Endothelial cell of umbilical vein (primary cell): ENCODE results near the gene FARP1. TPM values are rescaled to one million over a fixed set of nuclear protein-coding genes. Genes with fewer than 3 reads are reported as not detected.

Experiments used
- BruUV-seq: library from RNA; stranded (reverse); fragments of 400-500 nt; replicated peaks from 2 replicates; lab custom pipeline; 2021; lab: Mats Ljungman, UMichigan
- CTCF ChIA-PET: fragments of 300-600, 350-600 bp; sonication (Branson Sonifier 250); formaldehyde crosslinking; loops from one replicate; lab custom pipeline; 2021; ENCODE audit warnings: antibody characterized with exemption, inconsistent platforms; lab: Charles Lee
- POLR2A ChIA-PET: fragments of 300-600, 350-600 bp; sonication (Branson Sonifier 250); formaldehyde crosslinking; loops from one replicate; lab custom pipeline; 2021; ENCODE audit warnings: antibody characterized with exemption, inconsistent platforms; lab: Charles Lee
- DNase-seq: peaks from one replicate; pipeline ENCODE4 v3.0.0-alpha.2; 2011; ENCODE audit warnings: low read depth, low spot score
- FAIRE-seq: peaks from 2 replicates; lab custom pipeline; 2011; peaks lifted over from hg19 to GRCh38; lab: Jason Lieb, UNC
- H2AFZ ChIP-seq: 2 replicates; pipeline ENCODE4 v1.6.0; 2012; ENCODE audit warnings: low read depth, low read length, control low read depth, inconsistent platforms
- H3K27ac ChIP-seq: 2 replicates; pipeline ENCODE4 v1.5.1; 2011; ENCODE audit warnings: low read depth, mild to moderate bottlenecking, control low read depth, low read length, moderate library complexity; ENCODE audit not compliant: insufficient read depth
- H3K27me3 ChIP-seq, 2 experiments: 2 replicates each; pipeline versions ENCODE4 v1.6.0 to v1.6.1; 2011; ENCODE audit warnings: low read length in 2 of 2, mixed read lengths in 1 of 2; ENCODE audit not compliant: control insufficient read depth in 2 of 2, insufficient read depth in 2 of 2
- H3K36me3 ChIP-seq, 2 experiments: 2 replicates in 1 of 2; 3 replicates in 1 of 2; pipeline ENCODE4 v1.5.1; 2011; ENCODE audit warnings: low read length in 2 of 2, mild to moderate bottlenecking in 1 of 2, moderate library complexity in 1 of 2; ENCODE audit not compliant: control insufficient read depth in 2 of 2, insufficient read depth in 2 of 2; ENCODE audit errors: extremely low read depth in 1 of 2
- H3K4me1 ChIP-seq: 3 replicates; pipeline ENCODE4 v1.5.1; 2011; ENCODE audit warnings: mild to moderate bottlenecking, low read length; ENCODE audit not compliant: control insufficient read depth, insufficient read depth; ENCODE audit errors: extremely low read depth
- H3K4me2 ChIP-seq: 2 replicates; pipeline ENCODE4 v1.6.1; 2011; ENCODE audit warnings: low read length, control low read depth, mixed read lengths; ENCODE audit not compliant: insufficient read depth
- H3K4me3 ChIP-seq, 3 experiments: fragments of 200-600 bp in 1 of 3; sonication (generic), shearing (Covaris generic) in 1 of 3; replicated peaks in 1 of 3; 2 replicates each; pipeline ENCODE4 v1.5.1; 2011 to 2016; ENCODE audit warnings: control low read depth in 3 of 3, low read length in 3 of 3, mild to moderate bottlenecking in 2 of 3, inconsistent platforms in 1 of 3, low read depth in 1 of 3, moderate library complexity in 1 of 3; ENCODE audit not compliant: insufficient read depth in 1 of 3
- H3K79me2 ChIP-seq: 2 replicates; pipeline ENCODE4 v1.6.0; 2012; ENCODE audit warnings: low read length, inconsistent platforms; ENCODE audit not compliant: control insufficient read depth, insufficient read depth
- H3K9ac ChIP-seq: replicated peaks from 2 replicates; pipeline ENCODE3; 2011; ENCODE audit warnings: low read length, control low read depth; ENCODE audit not compliant: insufficient read depth; ENCODE audit errors: extremely low read depth
- H3K9me1 ChIP-seq: replicated peaks from 3 replicates; pipeline ENCODE4 v1.6.0; 2011; ENCODE audit warnings: mild to moderate bottlenecking, low read length; ENCODE audit not compliant: control insufficient read depth, insufficient read depth; ENCODE audit errors: extremely low read depth
- H3K9me3 ChIP-seq: replicated peaks from 2 replicates; pipeline ENCODE4 v1.5.1; 2012; ENCODE audit warnings: low read length, inconsistent platforms; ENCODE audit not compliant: control insufficient read depth, insufficient read depth
- H4K20me1 ChIP-seq: replicated peaks from 2 replicates; pipeline ENCODE3; 2011; ENCODE audit warnings: mild to moderate bottlenecking, low read length; ENCODE audit not compliant: control insufficient read depth, insufficient read depth; ENCODE audit errors: extremely low read depth
- CTCF ChIP-seq, 2 donors: IDR thresholded peaks; 1 replicate in 1 of 2; 2 replicates in 1 of 2; pipeline ENCODE4 v1.5.1; 2011; ENCODE audit warnings: low read length in 2 of 2, mild to moderate bottlenecking in 2 of 2, moderate library complexity in 2 of 2, control low read depth in 1 of 2, inconsistent platforms in 1 of 2, low read depth in 1 of 2; ENCODE audit not compliant: insufficient read depth in 1 of 2; ENCODE audit errors: extremely low read depth in 1 of 2
- EZH2 ChIP-seq: IDR thresholded peaks from 2 replicates; pipeline ENCODE4 v1.6.1; 2012; ENCODE audit warnings: borderline replicate concordance, low read depth, mild to moderate bottlenecking, moderate library complexity, low read length, inconsistent platforms; ENCODE audit not compliant: severe bottlenecking
- FOS ChIP-seq: IDR thresholded peaks from 2 replicates; pipeline ENCODE4 v1.6.1; 2011; ENCODE audit warnings: mild to moderate bottlenecking, low read length, moderate library complexity, borderline replicate concordance; ENCODE audit not compliant: insufficient read depth
- GATA2 ChIP-seq: IDR thresholded peaks from 2 replicates; pipeline ENCODE4 v1.7.0; 2011; ENCODE audit warnings: low read depth, mild to moderate bottlenecking, moderate library complexity, mixed read lengths, low read length; ENCODE audit not compliant: insufficient read length, insufficient read depth
- JUN ChIP-seq: IDR thresholded peaks from 2 replicates; pipeline ENCODE4 v1.6.1; 2011; ENCODE audit warnings: borderline replicate concordance, low read depth; ENCODE audit not compliant: insufficient read length, insufficient read depth
- MAX ChIP-seq: IDR thresholded peaks from 2 replicates; pipeline ENCODE4 v1.6.1; 2011; ENCODE audit not compliant: insufficient read depth, insufficient read length
- MYC ChIP-seq: IDR thresholded peaks from one replicate; pipeline ENCODE4 v1.6.1; 2011; ENCODE audit warnings: mild to moderate bottlenecking, low read depth, low read length
- POLR2A ChIP-seq: IDR thresholded peaks from 2 replicates; pipeline ENCODE4 v1.6.1; 2012; ENCODE audit warnings: low read depth, mild to moderate bottlenecking, control low read depth, low read length
- POLR2AphosphoS5 ChIP-seq: IDR thresholded peaks from 2 replicates; pipeline ENCODE4 v1.6.1; 2012; ENCODE audit warnings: low read depth, mild to moderate bottlenecking, control low read depth, low read length, moderate library complexity; ENCODE audit not compliant: insufficient read depth
- dilution Hi-C: fragments of 300-500 bp; cut with MboI; formaldehyde crosslinking; loops from one replicate; pipeline ENCODE4 v1.15.0; 2019; ENCODE audit warnings: low sequenced_read_pairs; ENCODE audit not compliant: extremely low pct_ligation_motif_present
- intact Hi-C: fragments of 100-400 bp; cut with micrococcal nuclease; formaldehyde crosslinking; loops from one replicate; pipeline ENCODE4 v1.10.0; 2022
- polyA plus RNA-seq, 4 experiments: library from polyadenylated mRNA; depleted of rRNA in 3 of 4; stranded (reverse) in 3 of 4; unstranded in 1 of 4; fragments of >200 nt; gene quantifications; 2 replicates each; pipeline versions ENCODE4 v1.2.1 to v1.2.3, GENCODE V29; 2011 to 2012; ENCODE audit warnings: missing spikeins in 1 of 4
- total RNA-seq: library from RNA; stranded (reverse); gene quantifications from 2 replicates; pipeline ENCODE4 v1.2.3, GENCODE V29; 2021

Gene FARP1
- total and polyA plus RNA-seq, 2 donors (not counting 3 experiments of a cell fraction or from before 2014, with no cell fraction given) = 19.0 to 77.7 TPM

DNA sequence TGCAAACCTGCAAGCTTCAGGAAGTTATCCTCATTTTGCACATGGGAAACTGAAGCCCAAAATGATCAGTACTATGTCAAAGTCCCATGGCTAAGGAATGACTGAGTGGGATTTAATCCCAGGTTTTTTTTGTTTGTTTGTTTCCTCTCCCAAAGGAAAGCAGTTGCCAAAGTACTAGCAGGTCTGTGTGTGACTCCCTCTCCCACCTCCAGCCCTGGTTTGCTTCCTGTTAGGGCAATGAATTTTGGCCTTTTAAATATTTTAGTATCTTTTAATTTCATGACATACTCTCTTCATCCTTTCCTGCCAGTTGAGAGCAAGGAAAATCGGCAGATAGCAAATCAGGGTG is 168.3 kb downstream of the FARP1 start:
- H3K27me3 ChIP-seq = no peaks in the 10 kb centered on the region
- no peak for DNase-seq
- no peak overlapping the region for H3K4me3 ChIP-seq
- CTCF ChIA-PET = no interaction called here
- no TSS peak for BruUV-seq
- H3K4me1 ChIP-seq = peaks cover 8% of the 10 kb centered on the region
- TF ChIP-seq EZH2 = no peak
- H4K20me1 ChIP-seq = no peaks in the 10 kb centered on the region
- no peaks in the 10 kb centered on the region for H3K9me3 ChIP-seq
- no peaks in the 10 kb centered on the region for H3K36me3 ChIP-seq
- intact Hi-C loops (no loop called here), dilution Hi-C loops (no loop called here)
- no peak overlapping the region for H3K9ac ChIP-seq
- no peaks in the 10 kb centered on the region for H3K79me2 ChIP-seq
- H3K9me1 ChIP-seq = no peaks in the 10 kb centered on the region
- H3K4me2 ChIP-seq = no peak overlapping the region
- no peak for FAIRE-seq
- H2AFZ ChIP-seq = no peak overlapping the region
- H3K27ac ChIP-seq = no peak overlapping the region
- POLR2A ChIA-PET = no interaction called here

DNA sequence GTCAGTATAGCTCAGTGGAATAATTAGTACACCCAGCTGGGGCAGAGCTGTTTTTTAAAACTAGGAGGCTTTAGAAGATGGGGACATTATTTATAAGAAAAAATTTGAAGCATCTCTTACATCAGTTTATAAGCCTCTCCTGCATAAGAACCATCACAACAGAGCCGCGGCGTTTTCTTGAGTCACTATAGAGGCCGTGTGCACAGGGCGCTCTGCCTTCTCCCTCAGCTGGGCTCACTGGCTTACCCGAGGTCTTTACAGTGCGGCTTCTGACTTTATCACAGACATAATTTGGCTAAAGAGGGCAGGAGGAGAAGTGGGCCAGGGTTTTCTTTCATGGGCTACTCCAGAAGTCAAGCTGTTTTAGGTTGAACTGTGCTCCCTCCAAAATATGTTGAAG is 169.7 kb downstream of the FARP1 start:
- H3K27ac ChIP-seq = no peak overlapping the region
- H3K4me2 ChIP-seq = no peak overlapping the region
- H3K36me3 ChIP-seq = no peaks in the 10 kb centered on the region
- H3K4me3 ChIP-seq = no peak overlapping the region
- H3K4me1 ChIP-seq = peaks cover 2% of the 10 kb centered on the region
- H3K9me1 ChIP-seq = no peaks in the 10 kb centered on the region
- H4K20me1 ChIP-seq = no peaks in the 10 kb centered on the region
- no peak overlapping the region for H2AFZ ChIP-seq
- dilution Hi-C loops (no loop called here), intact Hi-C loops (no loop called here)
- BruUV-seq = no TSS peak
- DNase-seq (no peak), FAIRE-seq (no peak)
- H3K9me3 ChIP-seq = no peaks in the 10 kb centered on the region
- TF ChIP-seq JUN (no peak), POLR2AphosphoS5 (no peak), POLR2A (no peak), GATA2 (no peak), FOS (no peak), MYC (no peak), CTCF (IDR thresholded peaks at IDR 0.05; ENCODE audit: extremely low read depth in 1 of 2, insufficient read depth in 1 of 2, low read depth in 1 of 2, low read length in 2 of 2) (no peak), EZH2 (no peak), MAX (no peak)
- H3K27me3 ChIP-seq = no peaks in the 10 kb centered on the region
- H3K9ac ChIP-seq = no peak overlapping the region
- no peaks in the 10 kb centered on the region for H3K79me2 ChIP-seq
- CTCF ChIA-PET = interaction anchor here (0.6 kb wide), 2 partner anchors 11 to 16 kb away, joined by 3 read pairs; no protein-coding TSS in a partner anchor
- POLR2A ChIA-PET = no interaction called here
